ENCODE measurements around the gene SNED1. TPM values are rescaled to one million over a fixed set of nuclear protein-coding genes. Genes with fewer than 3 reads are reported as not detected.

SNED1 gene
- total RNA-seq, 4 donors from 2014 or later: 18.0 to 52.2 (median 32.5) TPM

DNA sequence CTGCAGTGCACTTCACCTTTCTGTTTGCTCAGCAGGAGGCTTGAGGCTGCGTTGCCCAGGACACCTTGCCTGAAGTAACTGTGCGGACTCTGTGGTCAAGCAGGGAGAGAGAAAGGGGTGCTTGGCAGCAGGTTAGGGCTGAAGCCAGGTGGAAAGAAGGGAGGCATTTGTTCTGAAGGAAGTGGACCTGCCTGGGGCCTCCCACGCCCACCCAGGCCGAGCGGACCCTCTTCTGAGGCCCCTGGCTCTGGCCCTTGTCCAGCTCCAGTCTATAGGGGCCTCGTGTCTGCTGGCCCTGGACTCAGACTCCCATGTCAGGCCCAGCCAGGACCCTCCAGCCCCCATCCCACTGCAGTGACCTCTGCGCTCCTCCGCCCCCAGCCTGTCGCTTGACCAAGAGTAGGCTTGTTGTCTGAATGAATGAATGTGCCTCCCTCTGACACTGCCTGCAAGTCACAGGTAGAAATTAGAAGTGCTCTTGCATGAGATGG lies 2.5 kb downstream of the SNED1 start:
- ATAC-seq (ENCODE audit: low FRiP score): no peak
- TF ChIP-seq, protein P1, sequence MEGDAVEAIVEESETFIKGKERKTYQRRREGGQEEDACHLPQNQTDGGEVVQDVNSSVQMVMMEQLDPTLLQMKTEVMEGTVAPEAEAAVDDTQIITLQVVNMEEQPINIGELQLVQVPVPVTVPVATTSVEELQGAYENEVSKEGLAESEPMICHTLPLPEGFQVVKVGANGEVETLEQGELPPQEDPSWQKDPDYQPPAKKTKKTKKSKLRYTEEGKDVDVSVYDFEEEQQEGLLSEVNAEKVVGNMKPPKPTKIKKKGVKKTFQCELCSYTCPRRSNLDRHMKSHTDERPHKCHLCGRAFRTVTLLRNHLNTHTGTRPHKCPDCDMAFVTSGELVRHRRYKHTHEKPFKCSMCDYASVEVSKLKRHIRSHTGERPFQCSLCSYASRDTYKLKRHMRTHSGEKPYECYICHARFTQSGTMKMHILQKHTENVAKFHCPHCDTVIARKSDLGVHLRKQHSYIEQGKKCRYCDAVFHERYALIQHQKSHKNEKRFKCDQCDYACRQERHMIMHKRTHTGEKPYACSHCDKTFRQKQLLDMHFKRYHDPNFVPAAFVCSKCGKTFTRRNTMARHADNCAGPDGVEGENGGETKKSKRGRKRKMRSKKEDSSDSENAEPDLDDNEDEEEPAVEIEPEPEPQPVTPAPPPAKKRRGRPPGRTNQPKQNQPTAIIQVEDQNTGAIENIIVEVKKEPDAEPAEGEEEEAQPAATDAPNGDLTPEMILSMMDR (IDR thresholded peaks at IDR 0.05): no peak
- no peak for DNase-seq (ENCODE audit: low spot score)

GRCh38 chr2:241001413-241002274 lies 3.2 kb downstream of the SNED1 start:
- ATAC-seq (ENCODE audit: low FRiP score) (no peak), DNase-seq (ENCODE audit: low spot score) (no peak)
- TF ChIP-seq, protein P1 (IDR thresholded peaks at IDR 0.05): no peak

DNA sequence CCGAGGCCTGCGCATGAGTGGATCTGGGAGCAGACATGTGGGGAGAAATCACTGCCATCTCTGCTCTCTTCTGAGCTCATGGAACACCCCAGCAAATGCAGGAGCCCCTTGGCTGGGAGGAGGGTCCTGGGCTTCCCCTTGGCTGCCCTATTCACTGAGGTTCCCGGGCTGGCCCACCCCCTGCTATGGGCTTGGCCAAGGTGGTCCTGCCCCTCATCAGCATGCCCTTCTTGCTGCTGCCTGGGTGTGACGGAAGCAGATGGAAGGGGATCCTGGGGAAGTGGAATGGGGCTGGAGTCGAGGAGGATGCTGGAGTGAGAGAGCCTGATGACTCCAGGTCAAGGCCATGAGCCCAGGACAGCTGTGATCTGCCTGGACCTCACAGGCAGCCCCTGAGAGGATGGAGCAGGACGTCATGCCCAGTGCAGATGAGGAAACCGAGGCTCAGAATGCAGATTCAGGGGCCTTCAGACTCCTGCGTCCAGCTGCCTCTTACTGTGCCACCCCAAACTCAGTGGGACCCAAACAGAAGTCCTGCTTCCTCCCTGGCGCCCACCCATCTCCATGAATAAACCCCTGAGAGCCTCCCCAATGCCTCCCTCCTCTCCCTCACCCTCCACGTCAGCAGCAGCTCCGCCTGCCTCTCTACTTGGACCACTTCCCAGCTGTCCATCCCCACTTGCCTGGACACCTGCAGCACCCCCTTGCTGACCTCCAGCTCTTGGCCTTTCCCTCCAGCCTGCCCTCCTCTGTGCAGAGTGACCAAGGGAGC lies 4.0 kb downstream of the SNED1 start:
- ATAC-seq (ENCODE audit: low FRiP score): no peak
- TF ChIP-seq, protein P1 (IDR thresholded peaks at IDR 0.05): no peak
- no peak for DNase-seq (ENCODE audit: low spot score)

DNA sequence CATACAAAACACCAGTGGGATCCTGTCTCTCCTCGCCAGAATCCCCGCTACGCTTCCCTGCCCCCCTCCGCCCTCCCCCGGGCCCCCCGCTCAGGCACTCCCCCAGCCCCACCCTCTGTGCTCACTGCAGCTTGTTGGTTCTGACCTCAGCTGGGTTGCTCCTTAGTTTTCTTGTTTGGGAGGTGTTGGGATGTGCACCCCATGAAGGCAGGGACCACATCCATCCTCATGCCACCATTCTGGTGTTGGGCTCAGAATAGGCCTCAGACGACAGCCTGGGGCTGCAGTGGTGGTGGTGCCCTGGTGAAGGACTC lies 4.6 kb downstream of the SNED1 start:
- no peak for DNase-seq (ENCODE audit: low spot score)

GRCh38 chr2:241003369-241003768 lies 5.0 kb downstream of the SNED1 start:
- no peak for ATAC-seq (ENCODE audit: low FRiP score)
- TF ChIP-seq, protein P1 (IDR thresholded peaks at IDR 0.05): no peak
- DNase-seq (ENCODE audit: low spot score): no peak

More for the DNA sequence above, 4.6 kb downstream of the SNED1 start:
- TF ChIP-seq, protein P1 (IDR thresholded peaks at IDR 0.05): no peak
- ATAC-seq (ENCODE audit: low FRiP score): no peak

- TF ChIP-seq, protein P1 (IDR thresholded peaks at IDR 0.05): no peak
- ATAC-seq (ENCODE audit: low FRiP score): no peak
- no peak for DNase-seq (ENCODE audit: low spot score)
Measured at GRCh38 chr2:241003830-241004564, 5.6 kb downstream of the SNED1 start.
